GM18858 (cell line): ENCODE results near the gene SND1.

ENCODE experiments used
- ATAC-seq: cut with Tn5 transposase; IDR thresholded peaks from one replicate; pipeline ENCODE4 v1.9.1; 2021; ENCODE audit not compliant: unreplicated experiment

Gene SND1

GRCh38 chr7:128078309-128078708 lies 426.3 kb downstream of the SND1 start:
- no peak for ATAC-seq

- no peak for ATAC-seq
Observed at GRCh38 chr7:128080169-128080568, 428.2 kb downstream of the SND1 start.

- no peak for ATAC-seq
Observed at GRCh38 chr7:128081351-128081750, 429.4 kb downstream of the SND1 start.

- no peak for ATAC-seq
Observed at GRCh38 chr7:128081808-128082207, 429.8 kb downstream of the SND1 start.

GRCh38 chr7:128082431-128082830 lies 430.4 kb downstream of the SND1 start:
- ATAC-seq = no peak

- ATAC-seq = no peak
Observed at GRCh38 chr7:128084896-128085608, 433.1 kb downstream of the SND1 start.

- ATAC-seq = no peak
Observed at GRCh38 chr7:128090492-128090891, 438.5 kb downstream of the SND1 start.

GRCh38 chr7:128091106-128091505 lies 439.1 kb downstream of the SND1 start:
- no peak for ATAC-seq

GRCh38 chr7:128092221-128092620 lies 440.2 kb downstream of the SND1 start:
- ATAC-seq = no peak

- ATAC-seq = no peak
Observed at GRCh38 chr7:128093614-128094570, 441.9 kb downstream of the SND1 start.

- no peak for ATAC-seq
Observed at GRCh38 chr7:128094686-128095085, 442.7 kb downstream of the SND1 start.

GRCh38 chr7:128097211-128097731 lies 445.3 kb downstream of the SND1 start:
- ATAC-seq = no peak

GRCh38 chr7:128098629-128099028 lies 446.6 kb downstream of the SND1 start:
- ATAC-seq = no peak

GRCh38 chr7:128099204-128099671 lies 447.2 kb downstream of the SND1 start:
- ATAC-seq = no peak

GRCh38 chr7:128100225-128100948 lies 448.4 kb downstream of the SND1 start:
- ATAC-seq = no peak

GRCh38 chr7:128100949-128101713 lies 449.1 kb downstream of the SND1 start:
- ATAC-seq = no peak

GRCh38 chr7:128102490-128103291 lies 450.7 kb downstream of the SND1 start:
- ATAC-seq = no peak

- no peak for ATAC-seq
Observed at GRCh38 chr7:128103498-128104107, 451.6 kb downstream of the SND1 start.

- ATAC-seq = no peak
Observed at GRCh38 chr7:128104108-128104742, 452.2 kb downstream of the SND1 start.
